Activated CD8-positive, alpha-beta memory T cell treated with anti-CD3 and anti-CD28 coated beads for 4 hours (primary cell): ENCODE measurements around the gene MUSK.
"Not testable (repeated sequence)": the region's sequence is repeated elsewhere in the genome, so short reads cannot be mapped to it uniquely, and the experiment has no call there.

Experiments used
- DNase-seq, 2 donors: peaks; one replicate each; pipeline ENCODE4 v3.0.0-alpha.2; 2020; ENCODE audit warnings: low read depth in 2 of 2

Gene MUSK

DNA sequence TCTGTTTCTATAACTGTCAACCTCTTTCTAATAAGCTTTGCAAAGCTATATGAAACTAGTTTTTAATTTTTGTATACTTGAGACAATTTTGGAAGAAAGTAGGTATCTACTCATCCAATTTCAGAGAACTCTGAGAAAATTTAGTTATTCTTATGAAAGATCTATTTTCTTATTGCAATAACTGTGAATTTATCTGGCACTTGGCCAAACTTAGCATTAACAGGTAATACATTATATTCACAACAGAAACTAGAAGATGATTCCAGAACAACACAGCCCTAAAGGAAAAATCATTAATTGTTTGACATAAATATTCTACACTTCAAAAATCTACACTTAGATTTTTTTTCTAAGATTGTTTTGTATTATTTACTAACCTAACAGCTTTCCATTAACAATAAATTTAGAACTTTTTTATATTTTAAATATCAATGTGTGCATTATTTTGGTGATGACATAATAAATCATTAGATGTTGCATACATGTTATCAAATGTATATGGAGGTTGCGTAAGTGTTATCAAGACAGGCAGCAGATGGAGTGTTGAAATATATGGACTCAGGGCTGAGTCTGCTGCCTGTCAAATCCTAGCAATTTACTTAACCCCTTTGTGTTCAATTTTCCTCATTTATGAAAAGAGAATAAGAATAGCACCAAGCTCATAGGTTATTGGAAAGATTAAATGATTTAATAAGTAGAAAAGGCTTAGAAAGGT is 141.8 kb downstream of the MUSK start:
- no peak for DNase-seq

DNA sequence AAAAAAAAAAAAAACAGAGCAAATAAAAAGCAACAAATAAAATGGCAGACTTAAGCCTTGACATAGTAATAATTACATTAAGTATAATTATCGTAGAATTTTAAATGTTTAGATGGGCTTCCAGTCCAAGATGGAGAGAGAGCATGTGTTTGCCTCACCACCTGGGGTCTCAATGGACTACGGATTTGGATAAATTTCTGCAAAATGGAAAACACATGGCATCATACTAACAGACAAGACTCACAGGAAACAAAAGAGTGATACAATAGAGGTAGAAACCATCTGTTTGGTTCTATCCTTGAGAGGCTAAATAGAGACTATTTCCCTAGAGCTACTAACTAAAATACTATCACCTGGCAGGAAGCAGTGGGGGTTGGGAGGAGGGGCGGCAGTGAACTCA is 144.3 kb downstream of the MUSK start:
- no peak for DNase-seq

DNA sequence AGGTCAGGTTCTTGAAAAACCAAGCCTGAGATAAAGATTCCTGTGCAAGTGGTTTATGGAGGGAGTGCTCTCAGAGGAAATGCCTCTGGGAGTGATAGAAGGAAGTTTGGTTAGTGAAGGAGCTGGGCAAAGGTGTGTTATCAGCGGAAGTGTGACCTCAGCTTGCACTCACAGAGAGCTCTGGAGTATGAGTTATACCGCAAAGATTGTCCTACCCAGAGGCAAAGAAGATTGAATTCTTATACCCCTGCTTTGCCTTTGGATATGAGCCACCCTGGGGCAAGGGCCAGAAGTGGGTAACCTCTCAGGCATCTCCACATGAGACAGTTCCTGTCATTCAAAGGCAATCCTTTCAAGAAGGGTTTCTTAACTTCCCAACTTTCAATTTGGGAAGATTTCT is 145.6 kb downstream of the MUSK start:
- DNase-seq, result no peak

DNA sequence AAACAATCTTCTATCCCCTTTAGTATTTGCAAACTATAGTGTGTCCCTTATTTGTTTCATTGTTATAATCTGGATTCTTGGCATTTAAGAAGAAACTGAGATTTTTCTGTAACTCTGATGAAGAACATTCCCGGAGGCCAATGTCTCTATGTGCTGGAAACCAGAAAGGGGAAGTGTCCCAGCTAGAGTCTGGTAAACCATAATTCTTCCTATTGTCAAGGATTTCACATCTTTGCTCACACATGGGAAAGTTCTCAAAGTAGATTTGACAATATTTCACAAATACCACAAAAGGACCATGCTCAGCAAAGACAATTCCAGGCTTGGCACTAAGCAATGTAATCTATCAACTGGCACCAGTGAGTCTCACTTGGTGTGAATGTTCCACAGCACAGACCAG is 146.8 kb downstream of the MUSK start:
- DNase-seq, result no peak

DNA sequence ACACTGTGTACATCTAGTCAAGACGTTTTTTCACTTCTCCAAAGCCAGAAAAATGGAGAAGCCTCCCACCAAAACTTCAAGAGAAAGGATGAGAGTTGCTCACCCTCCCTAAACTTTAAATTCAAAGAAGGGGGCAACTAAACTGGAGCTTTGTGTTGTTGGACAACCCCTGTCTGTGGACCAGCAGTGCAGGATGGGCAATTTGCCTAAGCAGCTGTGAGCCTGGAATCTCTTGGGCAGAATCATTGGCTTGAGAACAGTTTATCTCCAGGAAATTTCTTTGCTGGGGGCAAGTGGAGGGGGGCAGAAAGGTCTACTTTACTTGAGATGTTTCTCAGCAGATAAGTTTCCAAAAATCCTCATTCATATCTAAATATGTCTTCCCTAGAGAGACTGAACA is 151.8 kb downstream of the MUSK start:
- no peak for DNase-seq

DNA sequence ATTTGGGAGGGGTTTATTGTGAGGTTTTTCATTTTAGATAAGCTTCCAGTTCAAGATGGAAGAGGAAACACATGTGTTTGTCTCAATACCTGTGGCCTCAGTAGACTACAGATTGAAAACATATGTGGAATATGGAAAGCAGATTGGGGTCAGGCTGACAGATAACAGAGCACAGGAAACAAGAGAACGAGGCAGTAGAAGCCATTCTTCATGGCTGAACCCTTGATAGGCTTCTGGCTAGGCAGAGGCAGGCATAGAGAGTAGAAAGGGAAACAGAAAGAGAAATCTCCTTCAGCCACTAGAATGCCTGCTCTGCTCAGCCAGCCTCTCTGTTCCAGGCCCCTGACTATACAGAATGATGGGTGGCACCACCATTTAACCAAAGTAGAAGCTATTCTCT is 152.5 kb downstream of the MUSK start:
- no peak for DNase-seq

DNA sequence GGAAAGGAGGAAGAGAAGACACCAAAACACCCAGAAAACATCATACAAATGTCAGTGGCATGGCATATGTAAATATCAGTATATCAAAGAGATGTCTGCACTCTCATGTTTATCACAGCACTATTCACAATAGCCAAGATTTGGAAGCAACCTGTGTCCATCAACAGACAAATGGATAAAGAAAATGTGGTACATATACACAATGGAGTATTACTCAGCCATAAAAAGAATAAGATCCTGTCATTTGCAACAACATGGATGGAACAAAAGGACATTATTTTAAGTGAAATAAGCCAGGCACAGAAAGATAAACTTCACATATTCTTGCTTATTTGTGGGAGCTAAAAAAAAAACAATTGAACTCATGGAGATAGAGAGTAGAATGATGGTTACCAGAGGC is 156.5 kb downstream of the MUSK start:
- not testable (repeated sequence) for DNase-seq

DNA sequence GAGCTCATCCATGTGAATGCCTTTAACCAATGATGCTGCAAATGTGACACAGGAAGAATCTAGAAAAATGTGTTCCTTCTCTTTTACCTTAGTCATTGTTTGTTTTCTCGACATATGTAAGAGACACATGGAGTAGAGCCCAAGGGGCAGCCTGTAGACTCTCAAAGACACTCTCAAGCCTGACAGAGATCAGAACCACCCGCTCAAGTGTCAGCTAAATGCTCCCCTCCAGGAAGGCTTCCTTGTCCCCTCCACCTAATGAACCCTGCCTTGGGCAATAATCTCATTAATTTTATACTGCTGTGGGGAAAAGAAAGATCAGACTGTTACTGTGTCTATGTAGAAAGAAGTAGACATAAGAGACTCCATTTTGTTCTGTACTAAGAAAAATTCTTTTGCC is 157.4 kb downstream of the MUSK start:
- DNase-seq, result no peak

DNA sequence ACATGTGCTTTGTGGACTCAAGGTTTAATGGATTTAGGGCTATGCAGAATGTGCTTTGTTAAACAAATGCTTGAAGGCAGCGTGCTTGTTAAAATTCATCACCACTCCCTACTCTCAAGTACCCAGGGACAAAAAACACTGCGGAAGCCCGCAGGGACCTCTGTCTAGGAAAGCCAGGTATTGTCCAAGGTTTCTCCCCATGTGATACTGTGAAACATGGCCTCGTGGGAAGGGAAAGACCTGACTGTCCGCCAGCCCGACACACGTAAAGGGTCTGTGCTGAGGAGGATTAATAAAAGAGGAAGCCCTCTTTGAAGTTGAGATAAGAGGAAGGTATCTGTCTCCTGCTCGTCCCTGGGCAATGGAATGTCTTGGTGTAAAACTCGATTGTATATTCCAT is 157.8 kb downstream of the MUSK start:
- not testable (repeated sequence) for DNase-seq

DNA sequence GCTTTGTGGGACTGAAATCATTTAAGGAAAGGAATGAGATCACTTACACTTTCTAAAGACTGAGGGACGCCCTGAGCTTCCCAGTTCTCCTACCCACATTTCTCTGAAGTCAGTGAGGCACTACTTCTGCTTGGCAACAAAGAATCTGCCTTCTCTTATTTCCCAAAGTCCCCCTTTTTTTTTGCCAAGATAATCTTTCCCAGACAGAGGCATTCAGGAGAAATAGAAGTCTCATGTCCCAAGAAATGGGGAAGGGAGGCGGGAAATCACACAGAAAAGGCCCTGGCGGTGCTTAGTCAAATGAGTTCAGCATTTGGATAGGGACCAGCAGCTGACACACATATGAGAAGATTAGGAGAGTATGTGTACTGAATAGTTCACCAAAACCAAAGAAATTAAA is 159.7 kb downstream of the MUSK start:
- DNase-seq, result no peak

DNA sequence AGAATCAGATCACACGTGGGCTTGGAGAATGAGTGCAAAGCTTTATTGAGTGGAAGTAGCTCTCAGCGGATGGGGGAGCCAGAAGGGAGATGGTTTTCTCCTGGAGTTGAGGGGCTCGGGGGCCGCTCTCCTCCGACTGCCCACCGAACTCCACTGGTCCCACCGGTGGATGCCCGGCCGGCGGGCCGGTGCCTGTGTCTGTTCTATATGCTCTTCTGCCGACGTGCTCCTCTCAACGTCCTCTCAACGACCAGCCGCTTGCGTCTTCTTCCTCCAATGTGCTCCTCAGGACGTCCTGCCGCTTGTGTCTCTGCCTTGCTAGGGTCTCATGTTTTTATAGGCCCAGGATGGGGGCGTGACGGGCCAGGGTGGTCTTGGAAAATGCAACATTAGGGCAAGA is 161.9 kb downstream of the MUSK start:
- DNase-seq, result no peak

DNA sequence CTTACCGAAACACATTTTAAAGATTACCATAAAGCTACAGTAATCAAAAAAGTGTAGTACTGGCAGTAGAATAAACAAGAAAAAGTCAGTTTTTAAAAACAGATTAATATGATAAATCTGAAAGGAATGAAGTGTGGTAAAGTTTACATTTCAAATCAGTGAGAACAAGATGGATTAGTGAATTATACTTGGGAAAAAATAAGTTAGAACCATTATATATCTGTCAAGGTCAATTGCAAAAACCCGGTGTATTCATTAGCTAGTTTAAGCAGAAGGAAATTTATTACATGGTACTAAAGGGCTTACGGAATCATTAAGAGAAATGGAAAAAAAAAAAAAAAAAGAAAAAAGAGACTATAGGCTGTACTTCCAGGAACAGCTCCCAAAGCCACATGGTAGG is 164.3 kb downstream of the MUSK start:
- no peak for DNase-seq

DNA sequence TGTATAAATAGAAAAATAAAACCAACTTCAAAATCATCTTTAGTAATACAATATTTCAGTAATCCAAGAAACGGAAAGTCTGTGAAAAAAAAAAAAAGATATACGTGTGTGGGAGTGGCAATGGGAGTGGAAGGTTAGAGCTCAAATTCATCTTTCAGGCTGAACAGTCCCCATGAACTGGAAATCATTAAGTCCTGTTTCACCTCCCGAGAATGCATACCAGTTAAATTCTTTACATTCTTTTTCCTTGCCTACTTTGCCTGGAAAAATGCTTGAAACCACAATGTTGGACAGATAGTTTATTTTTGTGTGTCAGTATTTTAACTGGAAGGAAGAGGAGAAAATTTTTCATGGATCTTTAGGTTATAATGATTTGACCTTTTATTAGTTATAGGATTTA is 166.8 kb downstream of the MUSK start:
- DNase-seq, result no peak

DNA sequence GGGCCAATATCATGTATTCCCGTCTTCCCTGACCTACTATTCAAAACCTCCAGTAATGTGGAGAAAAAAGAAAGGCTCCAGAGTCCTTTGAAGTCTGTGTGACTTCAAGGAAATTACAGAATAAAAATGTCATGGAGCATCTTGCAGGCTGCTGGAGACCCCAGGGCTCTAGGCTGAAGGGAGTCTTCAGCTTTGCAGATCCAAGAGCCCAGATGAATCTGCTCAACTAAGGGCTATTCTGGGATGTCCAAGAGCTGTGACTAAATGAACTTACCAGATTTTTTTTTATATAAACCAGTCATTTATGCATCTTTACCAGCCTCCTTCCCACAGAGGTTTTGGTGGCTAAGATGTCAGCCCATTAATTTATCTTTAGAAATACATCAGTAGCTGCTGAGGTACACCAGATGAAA is 167.3 kb downstream of the MUSK start:
- DNase-seq, result no peak

DNA sequence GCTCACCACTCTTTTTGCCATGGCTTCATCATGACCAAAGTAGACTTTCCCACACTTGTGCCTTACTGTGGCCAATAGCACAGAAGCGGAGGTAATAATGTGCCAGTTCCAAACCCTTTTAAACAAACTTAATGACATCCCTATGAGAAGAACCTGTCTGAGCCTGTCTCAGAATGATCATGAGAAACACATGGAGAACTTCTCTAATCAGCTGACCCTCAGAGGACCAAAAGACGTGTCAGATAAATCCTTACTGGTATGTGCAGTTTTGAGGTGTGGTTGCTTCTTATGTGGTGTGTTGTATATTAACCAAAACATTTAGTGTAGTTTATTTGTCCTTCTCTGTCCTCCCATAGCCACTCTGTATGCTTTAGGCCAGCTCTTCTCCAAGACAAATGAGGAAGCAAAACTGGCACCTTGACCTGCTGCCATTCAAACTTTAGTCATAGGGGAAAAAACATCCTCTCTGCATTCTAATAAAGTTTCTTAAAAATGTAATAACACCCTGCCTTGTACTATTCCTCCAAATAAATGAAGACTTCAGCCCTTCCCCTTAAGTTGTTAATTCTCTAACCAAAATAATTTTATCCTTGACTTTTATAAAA is 168.9 kb downstream of the MUSK start:
- DNase-seq, result no peak

DNA sequence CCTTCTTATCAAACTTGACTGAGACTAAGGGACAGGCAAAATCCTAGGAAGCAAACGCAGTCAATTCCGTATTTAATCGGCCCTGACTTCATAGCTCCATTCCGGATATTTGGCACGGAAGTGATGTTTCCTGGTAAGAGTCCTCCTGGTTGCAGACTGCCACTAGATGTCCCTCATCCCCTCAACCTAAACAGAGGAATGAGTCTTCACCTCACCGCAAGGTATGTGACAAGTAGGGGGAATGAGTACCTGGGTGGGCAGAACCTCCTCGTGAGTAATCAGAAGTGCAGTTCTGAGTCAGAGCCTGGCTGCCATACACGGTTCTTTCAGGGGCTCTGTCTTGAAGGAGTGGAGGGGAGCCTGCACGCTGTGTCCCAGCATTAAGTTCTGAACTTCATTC is 173.6 kb downstream of the MUSK start:
- no peak for DNase-seq

DNA sequence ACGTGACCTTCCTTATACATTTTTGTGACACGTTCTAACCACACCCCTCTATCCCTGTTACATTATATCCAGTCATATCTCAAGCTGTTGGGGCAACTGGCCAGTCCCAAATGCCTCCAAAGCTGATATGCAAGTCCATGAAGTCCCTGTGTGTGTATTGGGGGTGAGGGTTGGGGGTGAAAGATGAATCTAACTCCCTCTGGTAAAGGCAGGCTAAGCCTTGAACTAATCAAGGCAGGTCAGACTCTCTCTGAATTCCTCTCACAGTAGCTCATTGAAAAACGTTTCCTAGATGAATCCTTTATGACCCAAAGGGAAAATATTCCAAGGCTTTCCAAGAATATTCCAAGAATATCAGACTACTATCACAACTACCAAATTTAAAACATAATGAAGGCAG is 174.4 kb downstream of the MUSK start:
- DNase-seq, result no peak

DNA sequence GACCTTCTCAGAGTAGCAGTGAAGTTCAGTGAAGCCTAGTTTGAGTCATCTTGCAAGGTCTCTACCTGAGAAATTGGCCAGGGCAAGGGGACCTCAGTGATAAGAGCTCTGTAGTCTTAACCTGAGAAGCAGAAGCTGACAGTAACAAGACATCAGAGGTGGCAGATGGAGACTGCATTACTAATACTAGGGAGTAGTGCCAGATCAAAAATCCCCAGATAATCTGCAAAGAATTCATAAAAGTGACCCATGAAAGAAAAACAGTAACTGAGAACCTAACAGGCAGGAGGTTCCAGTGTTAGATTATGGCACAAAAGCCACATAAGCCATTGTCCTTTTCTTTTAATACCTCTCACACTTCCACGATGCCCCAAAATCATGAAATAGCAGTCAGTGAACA is 175.5 kb downstream of the MUSK start:
- DNase-seq, result no peak

DNA sequence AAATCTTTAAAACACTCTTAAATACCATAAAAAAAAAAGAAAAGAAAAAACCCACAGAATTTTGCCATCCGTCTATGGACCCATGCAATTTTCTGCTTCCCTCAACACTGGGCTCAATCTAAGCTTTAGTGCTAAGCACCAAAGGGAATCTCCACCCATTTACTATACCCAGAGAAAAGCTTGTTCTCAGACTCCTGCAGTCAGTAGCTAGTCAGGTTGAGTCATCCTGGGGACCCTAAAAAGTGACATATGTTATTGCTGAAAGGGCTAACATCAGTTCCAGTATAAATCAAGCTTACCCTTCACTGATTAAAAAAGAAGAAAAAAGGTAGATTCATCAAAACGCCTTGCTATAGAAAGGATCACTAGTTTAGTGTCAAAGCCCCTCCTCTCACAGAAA is 177.6 kb downstream of the MUSK start:
- no peak for DNase-seq

DNA sequence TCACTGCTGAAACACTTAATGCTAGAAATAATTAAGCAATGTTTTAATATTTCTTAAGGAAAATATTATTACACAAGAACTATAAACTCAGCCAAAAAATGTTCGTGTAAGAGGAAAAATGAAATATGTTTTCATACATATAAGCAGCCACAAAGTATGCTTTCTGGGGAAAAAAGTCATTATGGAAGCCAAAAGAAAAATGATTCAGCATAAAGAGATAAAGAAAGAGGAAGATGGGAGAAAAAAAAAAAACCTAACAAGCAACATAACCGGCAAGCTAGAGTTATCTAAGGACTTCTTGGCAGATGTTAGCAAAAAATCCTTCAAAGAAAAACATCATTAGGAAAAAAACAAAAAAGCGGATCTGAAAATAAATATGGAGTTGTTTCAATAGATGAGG is 179.1 kb downstream of the MUSK start:
- DNase-seq, result no peak

DNA sequence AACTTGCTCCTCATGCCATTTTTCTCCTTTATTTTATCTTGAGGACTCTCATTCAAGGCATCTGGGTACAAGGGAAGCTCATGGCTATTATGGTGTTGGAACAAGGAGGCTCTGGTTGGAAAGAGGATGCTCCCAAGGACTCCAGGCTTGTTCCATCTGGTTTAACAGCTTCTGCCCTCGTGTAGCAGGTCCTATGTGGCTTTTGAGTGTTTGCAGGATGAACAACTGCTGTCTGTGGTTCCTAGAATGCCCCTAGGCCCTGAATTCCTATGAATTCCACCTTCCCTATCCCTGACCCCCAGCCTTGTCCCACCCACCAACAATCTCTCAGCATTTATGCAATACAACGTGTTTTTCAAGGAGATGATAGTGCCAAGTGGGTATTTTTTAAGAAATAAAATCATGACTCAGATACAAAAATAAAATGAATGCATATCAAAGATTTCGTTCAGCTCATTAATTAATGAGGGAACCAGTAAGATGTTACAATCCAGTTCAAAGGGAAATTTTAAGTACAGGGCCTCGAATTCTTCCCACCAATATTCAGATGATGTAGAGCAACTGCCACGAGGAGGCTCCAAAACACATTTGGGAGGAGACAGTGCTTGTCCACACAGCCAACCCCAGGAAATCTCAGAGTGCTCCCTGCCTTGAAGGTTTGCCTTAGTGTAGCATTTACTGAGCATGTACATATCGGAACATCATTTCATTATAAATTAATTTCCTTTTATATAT is 182.0 kb downstream of the MUSK start:
- DNase-seq, result no peak
